ENCODE measurements around the gene SLIT1. TPM values are rescaled to one million over a fixed set of nuclear protein-coding genes. Genes with fewer than 3 reads are reported as not detected.

Gene SLIT1
- total and polyA plus RNA-seq, 2 experiments from 2014 or later, result not detected

DNA sequence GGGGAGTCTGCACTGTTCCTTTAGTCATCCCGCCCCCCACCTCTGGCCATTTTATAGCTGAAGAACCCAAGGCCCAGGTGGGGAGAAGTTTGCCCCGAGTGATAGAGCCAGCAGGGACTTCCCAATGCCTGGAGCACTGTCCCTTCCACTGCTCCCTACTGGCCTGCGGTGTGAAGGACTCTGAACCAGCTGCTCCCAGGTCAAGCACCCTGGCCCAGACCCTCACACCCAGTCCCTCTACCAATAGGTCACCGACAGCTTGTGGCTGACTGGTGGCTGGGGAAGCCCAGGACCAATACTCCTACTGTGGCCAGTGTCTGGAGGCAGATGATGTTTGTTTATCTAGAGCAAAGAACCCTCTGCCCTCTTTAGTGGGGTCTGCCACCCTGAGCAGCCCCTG lies 185.8 kb downstream of the SLIT1 start:
- DNase-seq, result no peak
- Histone ChIP-seq H3F3A (ENCODE audit: insufficient read depth) (no peaks in the 10 kb centered on the region), H3K9me2 (ENCODE audit: insufficient read depth) (no peaks in the 10 kb centered on the region), H3K4me1 (ENCODE audit: insufficient read depth) (no peaks in the 10 kb centered on the region), H3K9me3 (ENCODE audit: low read depth) (no peaks in the 10 kb centered on the region), H3K79me2 (ENCODE audit: insufficient read depth) (no peaks in the 10 kb centered on the region), H3K4me3 (no peak overlapping the region), H3K9ac (no peak overlapping the region), H4K20me1 (ENCODE audit: insufficient read depth) (no peaks in the 10 kb centered on the region), H3K36me3 (ENCODE audit: low read depth) (no peaks in the 10 kb centered on the region), H3K27ac (no peak overlapping the region), H3K4me2 (ENCODE audit: unreplicated experiment) (no peak overlapping the region), H2AFZ (no peak overlapping the region), H3K27me3 (replicated peaks; ENCODE audit: insufficient read depth) (no peaks in the 10 kb centered on the region)
- in situ Hi-C loops (cut with MboI), result no loop called here
- no peak for TF ChIP-seq EZH2 (IDR thresholded peaks at IDR 0.05; ENCODE audit: insufficient read depth, poor library complexity, severe bottlenecking)
- no peak for TF ChIP-seq EZH2phosphoT487 (IDR thresholded peaks at IDR 0.05; ENCODE audit: insufficient read depth, low read depth)
- WGBS, 2 experiments (ENCODE audit: low coverage in 1 of 2, low lambda C conversion rate in 2 of 2, missing lambda C conversion rate in 2 of 2), result 89 to 90% methylated on average over 4 of the region's 4 CpGs

DNA sequence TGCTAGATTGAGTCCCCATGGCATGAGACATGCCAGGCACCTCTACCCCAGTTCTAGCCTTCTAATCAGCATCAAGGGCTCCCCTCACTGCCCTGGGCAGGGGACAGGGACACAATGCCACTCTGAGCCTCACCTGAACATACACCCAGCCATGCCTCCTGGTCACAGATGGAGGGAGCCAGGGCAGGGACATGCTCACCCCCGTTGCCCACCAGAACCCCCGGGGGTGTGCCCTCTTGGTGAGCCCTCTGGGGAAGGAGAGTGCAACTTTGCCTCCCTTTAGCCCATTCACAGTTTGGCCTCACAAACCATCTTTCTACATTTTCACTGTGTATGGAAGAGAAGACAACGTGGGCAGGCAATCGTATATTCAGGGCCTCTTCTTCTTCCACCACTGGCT lies 186.4 kb downstream of the SLIT1 start:
- Histone ChIP-seq H3K79me2 (ENCODE audit: insufficient read depth) (no peaks in the 10 kb centered on the region), H3F3A (ENCODE audit: insufficient read depth) (no peaks in the 10 kb centered on the region), H3K4me1 (ENCODE audit: insufficient read depth) (no peaks in the 10 kb centered on the region), H3K4me2 (ENCODE audit: unreplicated experiment) (no peak overlapping the region), H3K4me3 (no peak overlapping the region), H4K20me1 (ENCODE audit: insufficient read depth) (no peaks in the 10 kb centered on the region), H3K27ac (no peak overlapping the region), H3K27me3 (replicated peaks; ENCODE audit: insufficient read depth) (no peaks in the 10 kb centered on the region), H3K9ac (no peak overlapping the region), H3K9me2 (ENCODE audit: insufficient read depth) (no peaks in the 10 kb centered on the region), H3K36me3 (ENCODE audit: low read depth) (no peaks in the 10 kb centered on the region), H3K9me3 (ENCODE audit: low read depth) (no peaks in the 10 kb centered on the region), H2AFZ (no peak overlapping the region)
- no peak for DNase-seq
- in situ Hi-C loops (cut with MboI), result no loop called here
- TF ChIP-seq EZH2 (IDR thresholded peaks at IDR 0.05; ENCODE audit: insufficient read depth, poor library complexity, severe bottlenecking) (no peak), EZH2phosphoT487 (IDR thresholded peaks at IDR 0.05; ENCODE audit: insufficient read depth, low read depth) (no peak)
- 77 to 78% methylated on average over 4 of the region's 4 CpGs for WGBS, 2 experiments (ENCODE audit: low coverage in 1 of 2, low lambda C conversion rate in 2 of 2, missing lambda C conversion rate in 2 of 2)

DNA sequence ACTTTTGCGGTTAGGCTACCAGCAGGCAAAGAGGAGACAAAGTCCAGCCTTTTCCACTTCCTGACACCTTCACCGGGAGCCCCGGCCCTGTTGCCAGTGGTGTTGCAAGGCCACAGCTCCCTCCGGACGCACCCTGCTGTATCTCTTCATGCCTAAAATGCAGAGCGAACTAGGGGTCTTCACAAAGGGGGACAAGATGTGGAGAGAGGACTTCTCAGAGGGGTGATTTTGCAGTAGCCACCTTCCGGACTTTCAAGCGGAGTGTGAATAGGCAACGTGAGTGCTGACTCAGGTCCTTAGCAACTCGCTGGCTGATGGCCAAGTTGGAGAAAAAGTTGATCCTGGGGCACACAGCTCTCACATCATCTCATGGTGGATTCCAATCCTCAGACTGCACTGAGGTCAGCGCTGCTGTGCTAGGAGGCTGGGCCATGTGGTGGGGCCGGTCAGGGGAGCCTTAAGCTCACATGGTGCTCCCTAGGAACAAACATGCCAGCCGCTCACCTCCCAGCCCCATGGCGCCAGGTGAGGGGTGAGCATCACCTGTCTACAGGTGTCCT lies 187.3 kb downstream of the SLIT1 start:
- no peaks in the 10 kb centered on the region for H3K4me1 ChIP-seq (ENCODE audit: insufficient read depth)
- H3K4me3 ChIP-seq, result no peak overlapping the region
- no peak overlapping the region for H2AFZ ChIP-seq
- no peaks in the 10 kb centered on the region for H3K79me2 ChIP-seq (ENCODE audit: insufficient read depth)
- no peak overlapping the region for H3K9ac ChIP-seq
- no peaks in the 10 kb centered on the region for H3K27me3 ChIP-seq (replicated peaks; ENCODE audit: insufficient read depth)
- H3K36me3 ChIP-seq (ENCODE audit: low read depth), result no peaks in the 10 kb centered on the region
- in situ Hi-C loops (cut with MboI), result no loop called here
- no peaks in the 10 kb centered on the region for H3K9me2 ChIP-seq (ENCODE audit: insufficient read depth)
- TF ChIP-seq EZH2 (IDR thresholded peaks at IDR 0.05; ENCODE audit: insufficient read depth, poor library complexity, severe bottlenecking) (no peak), EZH2phosphoT487 (IDR thresholded peaks at IDR 0.05; ENCODE audit: insufficient read depth, low read depth) (no peak)
- no peaks in the 10 kb centered on the region for H3K9me3 ChIP-seq (ENCODE audit: low read depth)
- no peaks in the 10 kb centered on the region for H4K20me1 ChIP-seq (ENCODE audit: insufficient read depth)
- no peaks in the 10 kb centered on the region for H3F3A ChIP-seq (ENCODE audit: insufficient read depth)
- WGBS, 2 experiments (ENCODE audit: low coverage in 1 of 2, low lambda C conversion rate in 2 of 2, missing lambda C conversion rate in 2 of 2), result 77 to 79% methylated on average over 14 of the region's 14 CpGs
- DNase-seq, result peak; percentile 44
- H3K27ac ChIP-seq, result no peak overlapping the region
- no peak overlapping the region for H3K4me2 ChIP-seq (ENCODE audit: unreplicated experiment)

DNA sequence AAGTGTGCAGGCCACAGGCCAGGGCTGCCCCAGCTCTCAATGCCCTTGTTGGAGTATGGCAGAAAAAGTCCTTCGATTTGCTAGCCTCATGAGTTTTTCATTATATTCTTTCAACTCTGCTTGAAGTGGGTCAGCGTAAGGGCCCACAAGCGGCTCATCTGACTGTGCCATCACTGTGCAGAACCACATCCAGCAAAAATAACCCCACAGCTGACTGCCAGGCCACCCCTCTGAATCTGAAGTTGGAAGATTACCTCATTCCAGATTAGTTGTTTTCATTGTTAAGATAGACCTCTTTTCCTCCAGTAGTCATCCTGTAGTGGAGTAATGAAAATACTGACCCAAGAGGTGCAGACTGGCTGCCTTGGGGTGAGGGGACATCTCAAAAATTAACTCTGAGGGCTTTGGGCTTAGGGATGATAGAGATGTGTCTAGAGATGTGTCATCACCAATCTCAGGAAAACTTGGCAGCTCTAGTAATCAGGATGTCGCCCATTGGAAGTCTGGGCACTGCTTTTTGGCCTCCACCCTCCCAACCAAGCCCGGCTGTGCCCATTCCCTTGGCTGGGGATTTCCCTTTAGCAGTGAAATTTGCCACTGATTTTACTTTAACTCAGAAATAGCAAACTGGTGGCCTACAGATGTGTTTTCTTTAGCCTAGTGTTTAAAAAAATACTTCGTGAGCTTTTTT lies 189.3 kb downstream of the SLIT1 start:
- no peaks in the 10 kb centered on the region for H3K36me3 ChIP-seq (ENCODE audit: low read depth)
- H3K27me3 ChIP-seq (replicated peaks; ENCODE audit: insufficient read depth), result no peaks in the 10 kb centered on the region
- no peaks in the 10 kb centered on the region for H3K9me3 ChIP-seq (ENCODE audit: low read depth)
- H3K4me3 ChIP-seq, result no peak overlapping the region
- H3K9ac ChIP-seq, result no peak overlapping the region
- peaks cover 6% of the 10 kb centered on the region; the same call in 1 of the 2 replicates for H3F3A ChIP-seq (ENCODE audit: insufficient read depth)
- no peak for DNase-seq
- H3K79me2 ChIP-seq (ENCODE audit: insufficient read depth), result no peaks in the 10 kb centered on the region
- no peak overlapping the region for H3K27ac ChIP-seq
- H4K20me1 ChIP-seq (ENCODE audit: insufficient read depth), result no peaks in the 10 kb centered on the region
- H3K4me1 ChIP-seq (ENCODE audit: insufficient read depth), result peaks cover 9% of the 10 kb centered on the region
- H3K9me2 ChIP-seq (ENCODE audit: insufficient read depth), result no peaks in the 10 kb centered on the region
- in situ Hi-C loops (cut with MboI), result no loop called here
- WGBS, 2 experiments (ENCODE audit: low coverage in 1 of 2, low lambda C conversion rate in 2 of 2, missing lambda C conversion rate in 2 of 2), result 75 to 76% methylated on average over 6 of the region's 6 CpGs
- no peak overlapping the region for H2AFZ ChIP-seq
- no peak for TF ChIP-seq EZH2 (IDR thresholded peaks at IDR 0.05; ENCODE audit: insufficient read depth, poor library complexity, severe bottlenecking)
- TF ChIP-seq EZH2phosphoT487 (IDR thresholded peaks at IDR 0.05; ENCODE audit: insufficient read depth, low read depth), result no peak
- H3K4me2 ChIP-seq (ENCODE audit: unreplicated experiment), result no peak overlapping the region

Data from GM23248 (cell line).